T-helper 1 cell treated with Interleukin-12 subunit alpha and Interleukin-12 subunit beta and Interleukin-4 antibody, amounts not matched to agents 30 ng/mL and 1 ng/mL, for 36 hours (primary cell): ENCODE measurements around the gene SNTG2. TPM values are rescaled to one million over a fixed set of nuclear protein-coding genes. Genes with fewer than 3 reads are reported as not detected.

Experiments used
- intact Hi-C: fragments of 100-400 bp; cut with micrococcal nuclease; formaldehyde crosslinking; loops from one replicate; pipeline ENCODE4 v1.15.1; 2024
- total RNA-seq: library from RNA; stranded (reverse); gene quantifications from 2 replicates; pipeline ENCODE4 v1.2.3, GENCODE V29; 2022

SNTG2 gene
- total RNA-seq, 1 donor from 2014 or later = not detected

- intact Hi-C loops = loop anchor here (5.0 kb wide), 1 partner anchor 596 kb away; no protein-coding TSS in a partner anchor
These were observed 766 bp downstream of the SNTG2 start for GRCh38 chr2:951224-952006.

GRCh38 chr2:953408-953807 is 2.8 kb downstream of the SNTG2 start:
- intact Hi-C loops = loop anchor here (5.0 kb wide), 1 partner anchor 594 kb away; no protein-coding TSS in a partner anchor

- intact Hi-C loops = loop anchor here (5.0 kb wide), 1 partner anchor 593 kb away; no protein-coding TSS in a partner anchor
These were observed 3.5 kb downstream of the SNTG2 start for GRCh38 chr2:953975-954686.

- intact Hi-C loops = loop anchor here (5.0 kb wide), 1 partner anchor 593 kb away; no protein-coding TSS in a partner anchor
These were observed 4.0 kb downstream of the SNTG2 start for GRCh38 chr2:954687-955000.

- intact Hi-C loops = no loop called here
These were observed 5.4 kb downstream of the SNTG2 start for GRCh38 chr2:955829-956731.

GRCh38 chr2:959457-959856 is 8.8 kb downstream of the SNTG2 start:
- intact Hi-C loops = no loop called here

GRCh38 chr2:960061-960736 is 9.6 kb downstream of the SNTG2 start:
- intact Hi-C loops = no loop called here

GRCh38 chr2:961786-962185 is 11.1 kb downstream of the SNTG2 start:
- intact Hi-C loops = no loop called here

- intact Hi-C loops = no loop called here
These were observed 13.2 kb downstream of the SNTG2 start for GRCh38 chr2:963876-964275.

GRCh38 chr2:964562-964961 is 13.9 kb downstream of the SNTG2 start:
- intact Hi-C loops = no loop called here

- intact Hi-C loops = no loop called here
These were observed 15.0 kb downstream of the SNTG2 start for GRCh38 chr2:965640-966147.

- intact Hi-C loops = no loop called here
These were observed 22.5 kb downstream of the SNTG2 start for GRCh38 chr2:973129-973528.

- intact Hi-C loops = no loop called here
These were observed 23.4 kb downstream of the SNTG2 start for GRCh38 chr2:974054-974453.

- intact Hi-C loops = no loop called here
These were observed 23.9 kb downstream of the SNTG2 start for GRCh38 chr2:974502-974901.

GRCh38 chr2:975095-975494 is 24.4 kb downstream of the SNTG2 start:
- intact Hi-C loops = no loop called here

- intact Hi-C loops = no loop called here
These were observed 28.6 kb downstream of the SNTG2 start for GRCh38 chr2:979069-979928.

GRCh38 chr2:980176-980575 is 29.5 kb downstream of the SNTG2 start:
- intact Hi-C loops = no loop called here

GRCh38 chr2:981258-981657 is 30.6 kb downstream of the SNTG2 start:
- intact Hi-C loops = no loop called here

- intact Hi-C loops = no loop called here
These were observed 31.1 kb downstream of the SNTG2 start for GRCh38 chr2:981759-982158.

GRCh38 chr2:985317-985898 is 34.8 kb downstream of the SNTG2 start:
- intact Hi-C loops = no loop called here
